Activated T-helper 2 cell treated with anti-CD3 and anti-CD28 coated beads, Interferon-gamma antibody, Interleukin-2, Interleukin-4, amounts not matched to agents 10 μg/mL and 5 μg/mL and 100 μg/mL, durations not matched to agents 14 hours and 24 hours and 36 hours (primary cell): Measurements from ENCODE around the gene RRP1. TPM values are rescaled to one million over a fixed set of nuclear protein-coding genes. Genes with fewer than 3 reads are reported as not detected.

Source experiments
- DNase-seq: peaks from one replicate; pipeline ENCODE4 v3.0.0; 2021; ENCODE audit warnings: low spot score
- H3K27ac Mint-ChIP-seq: one replicate; pipeline ENCODE4 v1.8.0; 2021; ENCODE audit warnings: mixed read lengths
- H3K27me3 Mint-ChIP-seq: one replicate; pipeline ENCODE4 v1.8.0; 2021; ENCODE audit warnings: low read depth, mixed read lengths
- H3K36me3 Mint-ChIP-seq: one replicate; pipeline ENCODE4 v1.8.0; 2021; ENCODE audit warnings: low read depth, mixed read lengths
- H3K4me1 Mint-ChIP-seq: one replicate; pipeline ENCODE4 v1.8.0; 2021; ENCODE audit warnings: low read depth, mixed read lengths
- H3K4me3 Mint-ChIP-seq: one replicate; pipeline ENCODE4 v1.8.0; 2021; ENCODE audit warnings: low read depth, mild to moderate bottlenecking, moderate library complexity, mixed read lengths
- H3K9me3 Mint-ChIP-seq: one replicate; pipeline ENCODE4 v1.8.0; 2021; ENCODE audit warnings: mixed read lengths
- intact Hi-C: fragments of 100-400 bp; cut with micrococcal nuclease; formaldehyde crosslinking; loops from one replicate; pipeline ENCODE4 v1.15.1; 2023
- total RNA-seq: library from RNA; stranded (reverse); gene quantifications from 2 replicates; pipeline ENCODE4 v1.2.3, GENCODE V29; 2022

The RRP1 gene, protein sequence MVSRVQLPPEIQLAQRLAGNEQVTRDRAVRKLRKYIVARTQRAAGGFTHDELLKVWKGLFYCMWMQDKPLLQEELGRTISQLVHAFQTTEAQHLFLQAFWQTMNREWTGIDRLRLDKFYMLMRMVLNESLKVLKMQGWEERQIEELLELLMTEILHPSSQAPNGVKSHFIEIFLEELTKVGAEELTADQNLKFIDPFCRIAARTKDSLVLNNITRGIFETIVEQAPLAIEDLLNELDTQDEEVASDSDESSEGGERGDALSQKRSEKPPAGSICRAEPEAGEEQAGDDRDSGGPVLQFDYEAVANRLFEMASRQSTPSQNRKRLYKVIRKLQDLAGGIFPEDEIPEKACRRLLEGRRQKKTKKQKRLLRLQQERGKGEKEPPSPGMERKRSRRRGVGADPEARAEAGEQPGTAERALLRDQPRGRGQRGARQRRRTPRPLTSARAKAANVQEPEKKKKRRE
- 67.1 and 71.7 TPM in 2 replicates for total RNA-seq

DNA sequence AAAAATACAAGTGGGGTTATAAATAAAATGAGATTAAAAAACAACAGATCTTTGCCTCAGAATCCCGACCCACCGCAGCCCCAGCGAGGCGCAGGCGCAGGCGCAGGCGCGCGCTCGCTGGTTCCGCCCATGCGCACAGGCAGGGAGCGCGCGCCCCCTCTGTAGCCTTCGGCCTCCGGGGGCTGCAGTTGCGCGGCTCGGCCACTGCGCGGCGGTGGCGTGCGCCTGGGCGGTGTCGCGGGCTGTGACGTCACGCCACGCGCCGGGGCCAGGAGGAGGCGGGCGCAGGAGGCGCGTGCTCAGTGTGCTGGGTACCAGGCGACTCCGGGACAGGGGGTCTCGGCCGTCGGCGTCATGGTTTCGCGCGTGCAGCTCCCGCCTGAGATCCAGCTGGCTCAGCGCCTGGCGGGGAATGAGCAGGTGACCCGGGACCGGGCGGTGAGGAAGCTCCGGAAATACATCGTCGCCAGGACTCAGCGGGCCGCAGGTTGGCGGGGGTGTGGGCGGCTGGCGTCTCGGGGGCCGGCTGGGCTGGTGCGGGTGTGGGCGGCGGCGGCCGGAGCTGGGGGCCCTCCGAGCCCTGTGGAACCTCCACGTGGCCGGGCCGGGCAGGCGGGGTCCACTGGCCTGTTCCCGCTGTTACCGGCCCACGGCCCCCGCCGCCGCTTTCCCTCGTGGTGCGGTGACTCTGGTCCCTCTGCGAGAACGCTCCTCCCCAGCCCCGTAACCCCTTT, at the start of gene RRP1:
RRP1 (plus strand) TSS at position 302 of the 734 bp plus-strand sequence; CDS start at position 355, 53 bp downstream.
- H3K36me3 Mint-ChIP-seq = peaks cover 40% of the 10 kb centered on the region
- intact Hi-C loops = loop anchor here (1.0 kb wide), 1 partner anchor 70 kb away; the partner anchor contains the start of gene PDXK

DNA sequence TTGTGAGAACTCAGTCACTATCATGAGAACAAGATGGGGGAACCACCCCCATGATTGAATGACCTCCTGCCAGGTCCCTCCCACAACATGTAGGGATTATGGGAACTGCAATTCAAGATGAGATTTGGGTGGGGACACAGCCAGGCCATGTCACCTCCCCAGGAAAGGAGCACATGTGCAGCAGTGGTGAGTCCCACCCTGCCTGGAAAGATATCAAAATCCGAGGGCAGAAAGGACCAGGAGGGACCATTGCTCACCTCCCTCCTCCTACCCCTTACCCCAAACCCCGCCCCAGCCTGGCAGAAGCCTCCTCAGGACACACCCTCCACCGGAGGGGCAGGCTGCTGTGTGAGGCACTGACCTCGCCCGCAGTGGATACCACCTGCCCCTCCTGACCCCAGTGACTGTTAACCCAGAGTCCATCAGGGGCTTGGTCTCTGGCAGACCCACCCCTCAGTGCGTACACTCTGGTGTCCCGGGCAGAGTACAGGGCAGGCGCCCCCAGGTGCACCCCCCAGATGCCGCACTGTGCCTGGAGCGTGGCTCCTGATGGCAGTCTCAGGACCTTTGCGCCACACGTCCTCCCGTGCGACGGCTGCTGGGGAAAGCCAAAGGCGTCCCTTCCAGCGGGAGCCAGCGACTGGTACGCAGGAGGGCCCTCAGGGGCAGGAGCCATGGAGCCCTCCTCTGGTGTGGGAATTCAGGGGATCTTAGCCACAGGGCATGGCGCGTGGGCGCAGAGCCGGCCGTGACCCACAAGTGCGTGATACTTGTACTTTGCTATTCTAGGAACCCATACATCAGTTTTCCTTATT, 49.5 kb upstream of the RRP1 start:
- Mint-ChIP-seq H3K27ac (no peak overlapping the region), H3K4me3 (no peak overlapping the region), H3K27me3 (no peaks in the 10 kb centered on the region), H3K4me1 (peaks cover 5% of the 10 kb centered on the region), H3K36me3 (peaks cover 28% of the 10 kb centered on the region), H3K9me3 (no peaks in the 10 kb centered on the region)
- intact Hi-C loops = no loop called here
- DNase-seq = no peak

More for the DNA sequence above, at the start of gene RRP1:
- Mint-ChIP-seq H3K27ac (peak within 1 kb of the TSS; percentile 94), H3K27me3 (no peaks in the 10 kb centered on the region), H3K4me3 (peak within 1 kb of the TSS; percentile 98), H3K9me3 (no peaks in the 10 kb centered on the region), H3K4me1 (peaks cover 21% of the 10 kb centered on the region)
- peak; percentile 93 for DNase-seq

DNA sequence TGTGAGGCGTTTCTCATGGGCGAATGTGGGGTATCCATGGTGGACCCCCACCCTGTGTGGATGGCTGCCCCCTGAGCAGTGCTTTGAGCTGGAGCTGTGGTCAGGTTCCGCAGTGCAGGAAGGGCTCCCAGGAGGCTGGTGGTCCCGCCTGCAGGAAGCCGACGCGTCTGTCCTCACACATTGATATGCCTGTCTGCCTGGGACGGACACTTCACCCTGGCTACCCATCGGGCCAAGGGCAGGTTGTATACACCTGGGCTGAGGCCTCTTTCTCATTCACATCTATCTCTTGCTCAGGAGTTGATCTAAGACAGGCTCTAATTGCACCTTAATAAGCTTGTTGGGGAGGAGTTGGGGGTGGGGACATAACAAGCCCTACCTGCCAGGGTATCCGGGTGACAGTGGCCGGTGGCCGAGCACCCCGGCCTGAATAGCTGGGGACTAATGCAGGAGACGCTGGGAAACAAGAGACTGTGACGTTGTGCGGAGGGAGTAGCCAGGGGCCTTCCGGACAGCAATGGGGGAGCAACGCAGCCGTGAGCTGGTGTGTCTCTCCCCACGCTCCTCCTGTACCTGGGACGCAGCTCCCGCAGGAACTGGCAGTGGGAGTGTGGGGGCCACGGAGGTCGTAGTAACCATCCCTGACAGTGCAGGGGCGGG, 48.8 kb upstream of the RRP1 start:
- Mint-ChIP-seq H3K4me1 (peaks cover 4% of the 10 kb centered on the region), H3K9me3 (no peaks in the 10 kb centered on the region), H3K27me3 (no peaks in the 10 kb centered on the region), H3K36me3 (peaks cover 33% of the 10 kb centered on the region), H3K27ac (no peak overlapping the region), H3K4me3 (no peak overlapping the region)
- intact Hi-C loops = no loop called here
- DNase-seq = no peak

DNA sequence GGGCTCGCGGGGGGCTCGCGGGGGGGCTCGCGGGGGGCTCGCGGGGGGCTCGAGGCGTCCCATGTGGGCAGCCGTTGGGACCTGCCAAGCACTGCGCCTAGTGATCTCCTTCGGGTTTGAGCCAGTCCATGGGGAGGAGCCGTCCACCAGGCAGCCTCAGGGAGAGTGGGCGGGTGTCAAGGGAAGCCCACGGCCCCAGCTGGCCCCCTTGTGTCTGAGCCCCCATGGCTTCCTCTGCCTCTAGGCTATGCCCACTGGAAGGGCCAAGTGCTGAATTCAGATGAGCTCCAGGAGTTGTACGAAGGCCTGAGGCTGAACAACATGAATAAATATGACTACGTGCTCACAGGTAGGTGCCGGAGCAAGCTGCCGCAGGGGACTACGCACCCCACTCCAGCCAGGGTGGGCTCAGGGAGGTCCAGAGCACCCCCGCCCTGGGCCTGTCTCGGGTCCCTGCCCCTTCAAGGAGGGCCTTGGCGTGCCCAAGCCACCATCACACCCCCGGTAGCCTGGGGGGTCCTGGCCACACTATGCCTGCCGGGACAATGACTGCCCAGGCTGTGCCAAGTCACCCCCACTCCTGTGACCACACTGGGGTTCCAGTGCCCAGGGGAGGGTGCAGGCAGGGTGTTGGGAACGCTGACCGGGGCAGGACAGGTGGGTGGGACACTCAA, 47.8 kb upstream of the RRP1 start:
- Mint-ChIP-seq H3K27me3 (no peaks in the 10 kb centered on the region), H3K27ac (no peak overlapping the region), H3K9me3 (no peaks in the 10 kb centered on the region), H3K36me3 (peaks cover 33% of the 10 kb centered on the region), H3K4me3 (no peak overlapping the region), H3K4me1 (peaks cover 3% of the 10 kb centered on the region)
- DNase-seq = no peak
- intact Hi-C loops = no loop called here

DNA sequence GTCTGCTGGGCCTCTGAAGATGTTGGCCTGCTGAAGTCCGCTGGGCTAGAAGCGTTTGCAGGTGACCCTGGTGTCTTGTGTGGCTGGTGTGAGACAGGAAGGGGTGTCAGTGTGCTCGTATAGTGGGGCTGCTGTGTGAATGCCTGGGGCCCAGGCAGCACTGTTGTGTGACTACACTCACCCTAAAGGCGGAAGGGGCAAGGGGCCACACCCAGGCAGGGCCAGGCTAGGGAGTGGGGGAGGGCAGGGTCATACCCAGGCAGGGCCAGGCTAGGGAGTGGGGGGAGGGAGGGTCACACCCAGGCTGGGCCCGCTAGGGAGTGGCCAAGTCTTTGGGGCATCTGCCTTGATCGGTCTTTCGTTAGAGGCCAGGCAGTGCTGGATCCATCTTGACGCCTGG, 45.4 kb upstream of the RRP1 start:
- intact Hi-C loops = no loop called here
- H3K27me3 Mint-ChIP-seq = no peaks in the 10 kb centered on the region
- no peak for DNase-seq
- peaks cover 2% of the 10 kb centered on the region for H3K4me1 Mint-ChIP-seq
- H3K36me3 Mint-ChIP-seq = peaks cover 40% of the 10 kb centered on the region
- no peaks in the 10 kb centered on the region for H3K9me3 Mint-ChIP-seq
- H3K4me3 Mint-ChIP-seq = no peak overlapping the region
- H3K27ac Mint-ChIP-seq = no peak overlapping the region

DNA sequence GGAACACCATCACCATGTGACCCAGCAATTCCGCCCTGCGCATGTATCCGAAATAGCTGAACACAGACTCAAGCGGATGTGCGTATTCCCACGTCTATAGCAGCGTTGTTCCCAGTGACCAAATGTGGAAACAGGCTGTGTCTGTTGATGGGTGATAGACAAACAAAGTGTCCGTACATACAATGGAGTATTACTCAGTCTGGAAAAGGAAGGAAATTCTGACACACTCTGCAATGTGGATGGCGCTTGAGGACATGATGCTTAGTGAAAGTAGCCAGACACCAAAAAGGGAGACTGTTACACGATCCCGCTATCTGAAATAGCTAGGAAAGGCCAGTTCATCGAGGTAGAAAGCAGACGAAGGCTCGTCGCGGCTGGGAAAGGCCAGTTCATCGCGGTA, 44.7 kb upstream of the RRP1 start:
- intact Hi-C loops = no loop called here
- no peaks in the 10 kb centered on the region for H3K9me3 Mint-ChIP-seq
- H3K36me3 Mint-ChIP-seq = peaks cover 35% of the 10 kb centered on the region

DNA sequence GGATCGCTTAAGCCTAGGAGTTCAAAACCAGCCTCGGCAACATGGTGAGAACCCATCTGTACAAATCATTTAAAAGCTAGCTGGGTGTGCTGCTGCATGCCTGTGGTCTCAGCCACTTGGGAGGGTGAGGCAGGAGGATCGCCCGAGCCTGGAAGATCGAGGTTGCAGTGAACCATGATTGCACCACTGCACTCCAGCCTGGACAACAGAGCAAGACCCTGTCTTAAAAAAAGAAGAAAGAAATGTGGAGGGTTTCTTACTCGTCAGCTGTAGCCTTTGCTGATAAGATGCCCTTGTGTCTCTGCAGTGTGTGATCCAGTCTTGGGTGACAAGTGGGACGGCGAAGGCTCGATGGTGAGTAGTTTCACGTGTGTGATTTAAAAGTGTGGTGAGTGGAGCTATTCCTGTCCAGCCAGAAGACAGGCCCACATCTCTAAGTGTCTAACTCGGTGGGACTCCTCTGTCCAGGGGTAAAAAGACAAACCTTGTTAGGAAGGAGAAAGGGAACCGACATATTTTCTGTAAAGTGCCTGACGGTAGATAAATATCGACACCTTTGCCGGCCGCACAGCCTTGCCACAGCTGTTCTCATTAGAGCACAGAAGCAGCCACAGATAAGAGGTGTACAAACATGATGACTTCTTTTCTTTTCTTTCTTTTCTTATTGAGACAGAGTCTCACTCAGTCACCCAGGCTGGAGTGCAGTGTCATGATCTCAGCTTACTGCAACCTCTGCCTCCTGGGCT, 43.4 kb upstream of the RRP1 start:
- peaks cover 39% of the 10 kb centered on the region for H3K36me3 Mint-ChIP-seq
- H3K27me3 Mint-ChIP-seq = no peaks in the 10 kb centered on the region
- no peaks in the 10 kb centered on the region for H3K9me3 Mint-ChIP-seq
- no peaks in the 10 kb centered on the region for H3K4me1 Mint-ChIP-seq
- H3K27ac Mint-ChIP-seq = peak overlapping the region; percentile 27
- no peak overlapping the region for H3K4me3 Mint-ChIP-seq
- DNase-seq = no peak
- intact Hi-C loops = no loop called here

More for the DNA sequence above, 44.7 kb upstream of the RRP1 start:
- Mint-ChIP-seq H3K4me1 (no peaks in the 10 kb centered on the region), H3K27me3 (no peaks in the 10 kb centered on the region), H3K4me3 (no peak overlapping the region), H3K27ac (no peak overlapping the region)
- no peak for DNase-seq

DNA sequence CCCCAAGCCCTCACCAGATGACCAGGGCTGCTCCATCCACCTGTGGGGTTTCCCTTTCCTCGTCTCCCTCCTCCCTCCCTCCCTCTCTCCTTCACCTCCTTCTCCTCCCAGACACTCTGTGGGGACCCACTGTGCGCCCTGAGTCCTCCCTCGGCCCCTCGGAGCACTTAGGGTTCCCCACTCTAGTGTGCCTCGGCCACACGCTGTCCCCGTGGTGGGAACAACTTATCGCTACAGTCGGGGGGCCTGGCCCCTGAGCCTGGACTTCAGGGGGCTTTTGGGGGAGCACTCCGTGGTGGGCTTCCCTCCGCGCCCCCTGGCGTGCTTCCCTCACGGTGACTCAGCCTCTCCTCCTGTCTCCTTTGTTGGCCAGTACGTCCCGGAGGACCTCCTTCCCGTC, 40.8 kb upstream of the RRP1 start:
- no peak for DNase-seq
- intact Hi-C loops = no loop called here
- Mint-ChIP-seq H3K4me3 (no peak overlapping the region), H3K36me3 (peaks cover 44% of the 10 kb centered on the region), H3K27me3 (no peaks in the 10 kb centered on the region), H3K9me3 (no peaks in the 10 kb centered on the region), H3K27ac (no peak overlapping the region), H3K4me1 (no peaks in the 10 kb centered on the region)

DNA sequence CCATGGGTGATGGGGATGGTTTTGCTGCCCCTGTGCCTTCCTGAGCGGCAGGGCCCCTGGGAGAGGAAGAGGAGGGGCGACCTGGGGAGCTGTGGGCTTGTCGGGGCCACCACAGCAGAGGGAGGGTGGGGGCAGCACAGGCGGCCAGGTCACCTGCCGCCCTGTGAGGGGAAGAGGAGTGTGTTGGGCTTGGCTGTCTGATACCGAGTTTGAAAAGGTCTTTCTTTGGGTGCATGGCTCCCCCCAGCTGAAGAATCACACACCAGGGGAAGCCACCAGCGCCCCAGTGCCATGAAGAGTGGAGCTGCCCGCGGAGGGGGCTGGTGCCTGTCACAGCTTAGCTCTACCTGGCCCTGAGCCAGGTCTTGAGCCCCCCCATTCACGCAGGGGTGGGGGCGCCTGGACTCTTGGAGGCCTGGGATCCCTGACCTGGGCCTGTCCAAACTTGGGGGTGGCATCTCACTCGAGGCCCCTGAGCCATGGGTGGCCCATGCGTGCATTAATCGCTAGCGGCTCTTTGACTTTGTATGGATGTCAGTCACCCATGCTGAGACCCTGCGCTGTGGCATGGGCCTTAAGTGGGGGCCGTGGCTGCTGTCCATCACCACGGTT, 39.6 kb upstream of the RRP1 start:
- intact Hi-C loops = no loop called here
- Mint-ChIP-seq H3K4me3 (no peak overlapping the region), H3K36me3 (peaks cover 46% of the 10 kb centered on the region), H3K27me3 (no peaks in the 10 kb centered on the region), H3K4me1 (no peaks in the 10 kb centered on the region), H3K9me3 (no peaks in the 10 kb centered on the region), H3K27ac (no peak overlapping the region)
- no peak for DNase-seq

DNA sequence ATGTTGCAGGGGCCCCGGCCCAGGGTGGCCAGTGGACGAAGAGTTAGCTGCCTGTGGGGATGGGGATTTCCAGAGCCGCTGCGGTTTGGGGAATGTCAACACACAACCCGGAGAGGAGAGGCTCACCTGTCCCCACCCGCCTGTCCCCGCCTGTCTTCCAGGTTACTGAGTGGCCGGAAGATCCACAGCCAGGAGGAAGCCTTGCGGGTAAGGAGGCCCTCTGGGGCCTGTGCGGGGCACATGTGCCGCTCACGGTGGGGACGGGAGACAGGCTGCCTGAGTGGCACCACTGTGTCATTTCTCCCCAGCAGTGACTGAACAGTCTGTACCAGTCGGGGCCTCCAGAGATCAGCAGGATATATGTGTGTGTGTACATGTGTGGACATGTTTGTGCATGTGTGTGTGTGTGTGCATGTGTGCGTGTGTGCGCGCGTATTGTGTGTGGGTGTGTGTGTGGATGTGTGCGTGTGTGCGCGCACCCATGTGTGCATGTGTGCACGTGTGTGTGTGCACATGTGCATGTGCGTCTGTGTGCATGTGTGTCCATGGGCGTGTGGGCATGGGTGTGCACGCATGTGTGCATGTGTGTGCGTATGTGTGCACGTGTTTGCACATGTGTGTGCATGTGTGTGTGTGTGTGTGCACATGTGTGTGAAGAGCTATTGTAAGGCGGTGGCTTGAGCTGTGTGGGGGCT, 38.9 kb upstream of the RRP1 start:
- intact Hi-C loops = no loop called here
- H3K27ac Mint-ChIP-seq = no peak overlapping the region

More for the DNA sequence above, 38.9 kb upstream of the RRP1 start:
- Mint-ChIP-seq H3K4me1 (no peaks in the 10 kb centered on the region), H3K4me3 (no peak overlapping the region), H3K36me3 (peaks cover 43% of the 10 kb centered on the region), H3K9me3 (no peaks in the 10 kb centered on the region), H3K27me3 (no peaks in the 10 kb centered on the region)
- DNase-seq = no peak
